ENCODE results near the gene CAMK2D.

The CAMK2D gene

DNA sequence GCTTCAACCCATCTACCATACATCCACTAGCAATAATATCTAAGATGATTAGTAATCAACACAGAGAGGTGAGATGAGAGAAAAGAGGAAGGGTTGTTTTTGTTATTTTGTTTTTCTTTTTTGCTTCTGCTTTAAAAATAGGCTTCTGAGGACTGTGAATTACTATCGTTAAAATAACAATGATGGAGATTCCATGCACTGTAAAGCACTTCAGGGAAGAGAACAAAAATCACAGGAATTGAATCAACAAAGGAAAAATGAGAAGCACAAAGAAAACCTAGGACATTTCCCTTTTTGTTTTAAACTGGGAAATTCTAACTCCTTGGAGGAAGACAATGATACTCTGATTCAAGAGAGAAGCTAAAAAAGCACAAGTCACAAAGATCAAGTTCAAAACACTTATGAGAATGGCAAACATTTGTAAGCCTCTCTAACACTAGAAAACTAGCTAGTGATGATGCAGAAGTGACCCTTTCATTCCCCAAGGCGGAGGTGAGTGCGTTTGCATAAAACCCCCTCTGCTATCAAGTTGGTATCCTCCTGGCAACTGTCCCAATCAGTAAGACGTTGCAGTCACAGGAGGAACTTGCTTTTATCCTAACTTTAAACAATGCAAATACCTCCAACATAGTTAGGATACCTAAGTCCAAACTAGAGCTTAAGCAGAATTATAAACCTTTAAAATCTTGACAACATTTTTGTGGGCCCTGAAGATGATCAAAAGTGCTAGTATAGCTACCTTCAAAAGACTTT, 308.5 kb downstream of the CAMK2D start:
- no peak for TF ChIP-seq CTCF (IDR thresholded peaks at IDR 0.05)
- Histone ChIP-seq H3K36me3 (no peaks in the 10 kb centered on the region), H3K4me1 (ENCODE audit: control insufficient read depth in 1 of 2, insufficient read depth in 1 of 2, low read depth in 1 of 2, low read length in 1 of 2) (no peaks in the 10 kb centered on the region), H3K4me3 (ENCODE audit: low read depth in 1 of 2, low read length in 1 of 2) (no peak overlapping the region), H3K27ac (no peak overlapping the region), H3K9me3 (no peaks in the 10 kb centered on the region), H3K27me3 (no peaks in the 10 kb centered on the region)

DNA sequence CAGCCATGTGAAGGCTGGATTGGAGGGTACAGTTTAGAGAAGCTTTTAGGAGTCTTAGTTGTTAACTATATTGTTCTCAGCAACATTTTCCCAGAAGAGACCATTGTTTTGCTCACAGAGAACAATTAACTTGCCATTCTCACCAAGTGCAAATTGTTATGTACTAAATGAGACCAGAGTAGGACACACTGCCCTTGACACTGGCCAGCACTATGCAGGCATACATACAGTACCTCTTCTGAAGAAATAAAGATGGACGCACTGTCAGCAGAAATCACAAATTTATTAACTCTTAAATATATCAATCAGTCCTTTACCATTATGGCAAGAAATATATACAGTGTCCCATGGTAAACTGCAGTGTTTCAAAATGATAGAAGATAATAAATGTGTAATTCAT, 309.4 kb downstream of the CAMK2D start:
- no peaks in the 10 kb centered on the region for H3K36me3 ChIP-seq
- no peak overlapping the region for H3K4me3 ChIP-seq (ENCODE audit: low read depth in 1 of 2, low read length in 1 of 2)
- no peaks in the 10 kb centered on the region for H3K9me3 ChIP-seq
- H3K4me1 ChIP-seq (ENCODE audit: control insufficient read depth in 1 of 2, insufficient read depth in 1 of 2, low read depth in 1 of 2, low read length in 1 of 2): no peaks in the 10 kb centered on the region
- H3K27me3 ChIP-seq: no peaks in the 10 kb centered on the region
- TF ChIP-seq CTCF (IDR thresholded peaks at IDR 0.05): no peak
- no peak overlapping the region for H3K27ac ChIP-seq

DNA sequence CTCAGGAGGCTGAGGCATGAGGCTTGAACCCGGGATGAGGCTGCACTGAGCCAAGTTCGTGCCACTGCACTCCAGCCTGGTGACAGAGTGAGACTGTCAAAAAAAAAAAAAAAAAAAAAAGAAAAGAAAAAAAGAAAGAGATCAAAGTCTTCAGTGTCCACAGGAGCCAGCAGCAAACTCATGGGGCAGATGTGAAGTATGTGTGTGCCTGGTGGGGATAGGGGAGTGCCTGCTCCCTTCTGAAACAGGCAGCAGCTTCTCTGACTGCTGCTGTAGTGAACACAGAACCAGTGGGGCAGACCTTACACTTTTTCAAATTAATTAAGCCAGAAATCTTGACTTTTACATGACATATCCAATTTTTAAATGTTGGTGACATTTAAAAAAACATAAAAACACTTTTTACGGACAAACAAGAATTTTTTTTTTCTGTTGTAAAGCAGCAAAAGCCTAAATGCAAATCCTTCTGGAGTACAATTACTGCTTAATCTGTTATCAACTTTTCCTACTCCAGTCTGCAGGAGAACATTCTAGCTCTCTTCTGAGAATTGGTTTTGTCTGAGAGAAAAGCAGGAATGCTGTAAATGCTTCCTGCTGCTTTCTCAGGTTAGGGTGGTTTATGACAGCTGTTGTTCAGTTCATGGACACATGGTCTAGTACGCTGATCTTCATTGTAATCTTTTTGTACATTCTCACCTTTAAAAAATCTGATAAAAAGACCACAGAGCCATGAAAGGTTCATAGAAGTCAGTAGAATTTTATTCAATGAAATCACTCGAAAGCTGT, 311.1 kb downstream of the CAMK2D start:
- Histone ChIP-seq H3K36me3 (no peaks in the 10 kb centered on the region), H3K4me3 (ENCODE audit: low read depth in 1 of 2, low read length in 1 of 2) (no peak overlapping the region), H3K27ac (no peak overlapping the region), H3K4me1 (ENCODE audit: control insufficient read depth in 1 of 2, insufficient read depth in 1 of 2, low read depth in 1 of 2, low read length in 1 of 2) (no peaks in the 10 kb centered on the region), H3K27me3 (no peaks in the 10 kb centered on the region), H3K9me3 (no peaks in the 10 kb centered on the region)
- TF ChIP-seq CTCF (IDR thresholded peaks at IDR 0.05): no peak

- Histone ChIP-seq H3K4me3 (ENCODE audit: low read depth in 1 of 2, low read length in 1 of 2) (no peak overlapping the region), H3K27me3 (no peaks in the 10 kb centered on the region), H3K9me3 (no peaks in the 10 kb centered on the region), H3K27ac (no peak overlapping the region), H3K36me3 (no peaks in the 10 kb centered on the region), H3K4me1 (ENCODE audit: control insufficient read depth in 1 of 2, insufficient read depth in 1 of 2, low read depth in 1 of 2, low read length in 1 of 2) (no peaks in the 10 kb centered on the region)
- no peak for TF ChIP-seq CTCF (IDR thresholded peaks at IDR 0.05)
These were observed 312.0 kb downstream of the CAMK2D start for GRCh38 chr4:113449410-113449974.

DNA sequence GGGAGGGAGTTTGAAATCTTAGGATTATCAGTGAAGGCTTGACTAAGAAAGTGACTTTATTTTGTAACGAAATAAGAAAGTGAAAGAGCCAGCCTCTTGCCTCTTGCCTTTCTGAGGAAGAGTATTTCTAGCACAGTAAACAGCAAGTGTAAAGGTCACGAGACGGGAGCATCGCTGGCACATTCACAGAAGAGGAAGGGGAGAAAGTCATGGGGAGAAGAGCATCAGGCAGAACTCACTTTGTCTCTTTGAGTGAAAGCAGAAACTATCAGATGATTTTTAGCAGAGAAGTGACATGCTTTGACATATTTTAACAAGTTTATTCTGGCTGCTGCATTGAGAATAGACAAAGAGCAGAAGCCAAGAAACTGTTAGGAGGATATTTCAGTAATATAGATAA, 313.8 kb downstream of the CAMK2D start:
- no peaks in the 10 kb centered on the region for H3K36me3 ChIP-seq
- H3K27me3 ChIP-seq: no peaks in the 10 kb centered on the region
- H3K27ac ChIP-seq: no peak overlapping the region
- no peak for TF ChIP-seq CTCF (IDR thresholded peaks at IDR 0.05)
- H3K4me1 ChIP-seq (ENCODE audit: control insufficient read depth in 1 of 2, insufficient read depth in 1 of 2, low read depth in 1 of 2, low read length in 1 of 2): no peaks in the 10 kb centered on the region
- H3K4me3 ChIP-seq (ENCODE audit: low read depth in 1 of 2, low read length in 1 of 2): no peak overlapping the region
- H3K9me3 ChIP-seq: no peaks in the 10 kb centered on the region
